ENCODE results near the gene SPDEF.

The SPDEF gene

GRCh38 chr6:34517461-34517881 lies 38.7 kb downstream of the SPDEF start:
- H3K9me3 Mint-ChIP-seq = no peaks in the 10 kb centered on the region
- H3K36me3 Mint-ChIP-seq (ENCODE audit: low read depth) = no peaks in the 10 kb centered on the region
- H3K27ac Mint-ChIP-seq = no peak overlapping the region
- no peak for DNase-seq (ENCODE audit: low spot score)
- no peaks in the 10 kb centered on the region for H3K4me1 Mint-ChIP-seq (ENCODE audit: low read depth)
- peaks cover 11% of the 10 kb centered on the region for H3K27me3 Mint-ChIP-seq (ENCODE audit: low read depth)
- no peak overlapping the region for H3K4me3 Mint-ChIP-seq

- Mint-ChIP-seq H3K36me3 (ENCODE audit: low read depth) (no peaks in the 10 kb centered on the region), H3K27ac (no peak overlapping the region), H3K27me3 (ENCODE audit: low read depth) (peaks cover 11% of the 10 kb centered on the region), H3K4me3 (no peak overlapping the region), H3K9me3 (no peaks in the 10 kb centered on the region), H3K4me1 (ENCODE audit: low read depth) (no peaks in the 10 kb centered on the region)
- DNase-seq (ENCODE audit: low spot score) = no peak
Measured at GRCh38 chr6:34516391-34517324, 39.5 kb downstream of the SPDEF start.

GRCh38 chr6:34515473-34516387 lies 40.4 kb downstream of the SPDEF start:
- H3K9me3 Mint-ChIP-seq = no peaks in the 10 kb centered on the region
- DNase-seq (ENCODE audit: low spot score) = no peak
- H3K27ac Mint-ChIP-seq = no peak overlapping the region
- H3K4me3 Mint-ChIP-seq = no peak overlapping the region
- H3K36me3 Mint-ChIP-seq (ENCODE audit: low read depth) = no peaks in the 10 kb centered on the region
- peaks cover 11% of the 10 kb centered on the region for H3K27me3 Mint-ChIP-seq (ENCODE audit: low read depth)
- H3K4me1 Mint-ChIP-seq (ENCODE audit: low read depth) = no peaks in the 10 kb centered on the region

- no peaks in the 10 kb centered on the region for H3K36me3 Mint-ChIP-seq (ENCODE audit: low read depth)
- no peaks in the 10 kb centered on the region for H3K4me1 Mint-ChIP-seq (ENCODE audit: low read depth)
- H3K4me3 Mint-ChIP-seq = no peak overlapping the region
- H3K9me3 Mint-ChIP-seq = peaks cover 6% of the 10 kb centered on the region
- no peak for DNase-seq (ENCODE audit: low spot score)
- H3K27me3 Mint-ChIP-seq (ENCODE audit: low read depth) = peaks cover 11% of the 10 kb centered on the region
- no peak overlapping the region for H3K27ac Mint-ChIP-seq
Measured at GRCh38 chr6:34514593-34515472, 41.3 kb downstream of the SPDEF start.

- no peak for DNase-seq (ENCODE audit: low spot score)
- no peak overlapping the region for H3K27ac Mint-ChIP-seq
- H3K4me3 Mint-ChIP-seq = no peak overlapping the region
- H3K27me3 Mint-ChIP-seq (ENCODE audit: low read depth) = peaks cover 11% of the 10 kb centered on the region
- H3K4me1 Mint-ChIP-seq (ENCODE audit: low read depth) = no peaks in the 10 kb centered on the region
- H3K36me3 Mint-ChIP-seq (ENCODE audit: low read depth) = no peaks in the 10 kb centered on the region
- H3K9me3 Mint-ChIP-seq = peaks cover 6% of the 10 kb centered on the region
Measured at GRCh38 chr6:34514112-34514511, 42.0 kb downstream of the SPDEF start.

- H3K36me3 Mint-ChIP-seq (ENCODE audit: low read depth) = no peaks in the 10 kb centered on the region
- no peaks in the 10 kb centered on the region for H3K4me1 Mint-ChIP-seq (ENCODE audit: low read depth)
- H3K27me3 Mint-ChIP-seq (ENCODE audit: low read depth) = peaks cover 11% of the 10 kb centered on the region
- peaks cover 6% of the 10 kb centered on the region for H3K9me3 Mint-ChIP-seq
- no peak for DNase-seq (ENCODE audit: low spot score)
- H3K4me3 Mint-ChIP-seq = no peak overlapping the region
- H3K27ac Mint-ChIP-seq = no peak overlapping the region
Measured at GRCh38 chr6:34513646-34514045, 42.5 kb downstream of the SPDEF start.

- no peak overlapping the region for H3K27ac Mint-ChIP-seq
- peaks cover 11% of the 10 kb centered on the region for H3K27me3 Mint-ChIP-seq (ENCODE audit: low read depth)
Measured at GRCh38 chr6:34512738-34513115, 43.4 kb downstream of the SPDEF start.

GRCh38 chr6:34511915-34512737 lies 44.0 kb downstream of the SPDEF start:
- Mint-ChIP-seq H3K27ac (no peak overlapping the region), H3K4me3 (no peak overlapping the region), H3K36me3 (ENCODE audit: low read depth) (no peaks in the 10 kb centered on the region), H3K27me3 (ENCODE audit: low read depth) (peaks cover 11% of the 10 kb centered on the region), H3K9me3 (peaks cover 6% of the 10 kb centered on the region), H3K4me1 (ENCODE audit: low read depth) (no peaks in the 10 kb centered on the region)
- DNase-seq (ENCODE audit: low spot score) = no peak

More at GRCh38 chr6:34512738-34513115, 43.4 kb downstream of the SPDEF start:
- Mint-ChIP-seq H3K9me3 (peaks cover 6% of the 10 kb centered on the region), H3K4me3 (no peak overlapping the region), H3K36me3 (ENCODE audit: low read depth) (no peaks in the 10 kb centered on the region), H3K4me1 (ENCODE audit: low read depth) (no peaks in the 10 kb centered on the region)
- DNase-seq (ENCODE audit: low spot score) = no peak

- no peak for DNase-seq (ENCODE audit: low spot score)
- peaks cover 11% of the 10 kb centered on the region for H3K27me3 Mint-ChIP-seq (ENCODE audit: low read depth)
- peaks cover 6% of the 10 kb centered on the region for H3K9me3 Mint-ChIP-seq
- no peaks in the 10 kb centered on the region for H3K36me3 Mint-ChIP-seq (ENCODE audit: low read depth)
- no peak overlapping the region for H3K4me3 Mint-ChIP-seq
- H3K27ac Mint-ChIP-seq = no peak overlapping the region
- no peaks in the 10 kb centered on the region for H3K4me1 Mint-ChIP-seq (ENCODE audit: low read depth)
Measured at GRCh38 chr6:34511214-34511914, 44.8 kb downstream of the SPDEF start.

- peaks cover 6% of the 10 kb centered on the region for H3K9me3 Mint-ChIP-seq
- H3K4me1 Mint-ChIP-seq (ENCODE audit: low read depth) = no peaks in the 10 kb centered on the region
- peaks cover 11% of the 10 kb centered on the region for H3K27me3 Mint-ChIP-seq (ENCODE audit: low read depth)
- no peak overlapping the region for H3K4me3 Mint-ChIP-seq
- H3K27ac Mint-ChIP-seq = no peak overlapping the region
- no peak for DNase-seq (ENCODE audit: low spot score)
- H3K36me3 Mint-ChIP-seq (ENCODE audit: low read depth) = no peaks in the 10 kb centered on the region
Measured at GRCh38 chr6:34510299-34510698, 45.8 kb downstream of the SPDEF start.

GRCh38 chr6:34509782-34510181 lies 46.3 kb downstream of the SPDEF start:
- Mint-ChIP-seq H3K9me3 (peaks cover 6% of the 10 kb centered on the region), H3K27me3 (ENCODE audit: low read depth) (peaks cover 11% of the 10 kb centered on the region), H3K36me3 (ENCODE audit: low read depth) (no peaks in the 10 kb centered on the region), H3K27ac (no peak overlapping the region), H3K4me3 (no peak overlapping the region), H3K4me1 (ENCODE audit: low read depth) (no peaks in the 10 kb centered on the region)
- no peak for DNase-seq (ENCODE audit: low spot score)

GRCh38 chr6:34508425-34508824 lies 47.7 kb downstream of the SPDEF start:
- Mint-ChIP-seq H3K36me3 (ENCODE audit: low read depth) (no peaks in the 10 kb centered on the region), H3K4me3 (no peak overlapping the region)

More at GRCh38 chr6:34508425-34508824, 47.7 kb downstream of the SPDEF start:
- Mint-ChIP-seq H3K9me3 (peaks cover 6% of the 10 kb centered on the region), H3K27me3 (ENCODE audit: low read depth) (peaks cover 2% of the 10 kb centered on the region), H3K4me1 (ENCODE audit: low read depth) (no peaks in the 10 kb centered on the region), H3K27ac (no peak overlapping the region)
- no peak for DNase-seq (ENCODE audit: low spot score)

Measured in T-helper 2 cell treated with Interferon-gamma antibody and Interleukin-4, amounts not matched to agents 5 μg/mL and 100 μg/mL, for 36 hours (primary cell).